Measurements from ENCODE around the gene APOBEC2. TPM values are rescaled to one million over a fixed set of nuclear protein-coding genes. Genes with fewer than 3 reads are reported as not detected.

APOBEC2 gene
- total RNA-seq, 1 donor from 2014 or later = not detected

- Histone ChIP-seq H3K27me3 (no peaks in the 10 kb centered on the region), H3K4me3 (no peak overlapping the region), H3K27ac (no peak overlapping the region), H3K36me3 (peaks cover 14 to 39% of the 10 kb centered on the region in 2 donors), H3K4me1 (no peaks in the 10 kb centered on the region), H3K9me3 (no peaks in the 10 kb centered on the region)
- TF ChIP-seq CTCF (IDR thresholded peaks at IDR 0.05) = no peak
- intact Hi-C loops (cut with DNase I) = no loop called here
- DNase-seq (ENCODE audit: low spot score in 2 of 2) = no peak
Observed at GRCh38 chr6:41063884-41064285, 10.9 kb downstream of the APOBEC2 start.

- no peak for TF ChIP-seq CTCF (IDR thresholded peaks at IDR 0.05)
Observed at GRCh38 chr6:41064841-41065240, 11.8 kb downstream of the APOBEC2 start.

GRCh38 chr6:41065550-41066026 is 12.6 kb downstream of the APOBEC2 start:
- Histone ChIP-seq H3K27me3 (no peaks in the 10 kb centered on the region), H3K27ac (no peak overlapping the region), H3K4me3 (no peak overlapping the region), H3K9me3 (no peaks in the 10 kb centered on the region), H3K36me3 (peaks cover 14 to 45% of the 10 kb centered on the region in 2 donors), H3K4me1 (peaks cover under 1 to 2% of the 10 kb centered on the region in 2 donors)
- no peak for TF ChIP-seq CTCF (IDR thresholded peaks at IDR 0.05)
- DNase-seq (ENCODE audit: low spot score in 2 of 2) = no peak
- intact Hi-C loops (cut with DNase I) = loop anchor here (2.0 kb wide), 2 partner anchors 37 to 59 kb away; no protein-coding TSS in a partner anchor

More at GRCh38 chr6:41064841-41065240, 11.8 kb downstream of the APOBEC2 start:
- Histone ChIP-seq H3K4me3 (no peak overlapping the region), H3K36me3 (peaks cover 14 to 45% of the 10 kb centered on the region in 2 donors), H3K9me3 (no peaks in the 10 kb centered on the region), H3K4me1 (no peaks in the 10 kb centered on the region), H3K27me3 (no peaks in the 10 kb centered on the region), H3K27ac (no peak overlapping the region)
- no peak for DNase-seq (ENCODE audit: low spot score in 2 of 2)
- intact Hi-C loops (cut with DNase I) = no loop called here

GRCh38 chr6:41066867-41067304 is 13.9 kb downstream of the APOBEC2 start:
- DNase-seq (ENCODE audit: low spot score in 2 of 2) = peak in 1 of 2 donors; percentile 87
- H3K36me3 ChIP-seq = peaks cover 10 to 38% of the 10 kb centered on the region in 2 donors
- peak; percentile 65 to 79 (median 67) for TF ChIP-seq CTCF (IDR thresholded peaks at IDR 0.05)
- no peak overlapping the region for H3K27ac ChIP-seq
- no peaks in the 10 kb centered on the region for H3K9me3 ChIP-seq
- intact Hi-C loops (cut with DNase I) = loop anchor here (2.0 kb wide), 2 partner anchors 38 to 60 kb away; no protein-coding TSS in a partner anchor
- H3K4me3 ChIP-seq = no peak overlapping the region
- no peaks in the 10 kb centered on the region for H3K27me3 ChIP-seq
- peaks cover 3 to 7% of the 10 kb centered on the region in 2 donors for H3K4me1 ChIP-seq

GRCh38 chr6:41071501-41071922 is 18.5 kb downstream of the APOBEC2 start:
- H3K36me3 ChIP-seq = peaks cover 6 to 21% of the 10 kb centered on the region in 2 donors
- TF ChIP-seq CTCF (IDR thresholded peaks at IDR 0.05) = no peak
- H3K9me3 ChIP-seq = no peaks in the 10 kb centered on the region
- H3K4me1 ChIP-seq = peaks cover 10 to 21% of the 10 kb centered on the region in 2 donors
- DNase-seq (ENCODE audit: low spot score in 2 of 2) = no peak
- intact Hi-C loops (cut with DNase I) = loop anchor here (5.0 to 10.0 kb wide), 7 partner anchors 174 to 1957 kb away; partner anchors contain the start of genes SAYSD1, TFEB and UBR2
- H3K27me3 ChIP-seq = no peaks in the 10 kb centered on the region
- peak overlapping the region; percentile 59 to 86 for H3K4me3 ChIP-seq
- H3K27ac ChIP-seq = peak overlapping the region; percentile 98 to 100
